Measurements from ENCODE around the gene GHRH.

Gene GHRH

DNA sequence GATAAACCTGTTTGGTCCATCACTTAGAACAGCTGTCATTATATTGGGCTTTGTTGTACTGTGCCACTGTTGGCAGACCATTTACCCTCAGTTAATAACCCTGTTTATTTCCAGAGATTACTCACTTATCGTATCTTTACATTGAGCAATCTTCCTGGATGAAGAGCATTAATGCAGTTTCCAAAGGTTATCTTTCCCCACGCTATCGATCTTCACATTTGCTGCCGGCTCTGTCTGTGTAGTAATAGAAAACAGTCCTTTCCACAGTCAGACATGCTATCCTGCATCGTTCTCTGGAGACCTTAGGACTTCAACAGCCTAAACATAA is 27.4 kb downstream of the GHRH start:
- Histone ChIP-seq H3K4ac (ENCODE audit: low read depth in 1 of 2, low read length in 2 of 2) (no peak overlapping the region), H4K8ac (ENCODE audit: low read length) (no peak overlapping the region), H3K27me3 (ENCODE audit: control insufficient read depth in 1 of 2, insufficient read depth in 1 of 2, low read length in 2 of 2) (no peaks in the 10 kb centered on the region), H3K4me1 (ENCODE audit: control insufficient read depth, insufficient read depth, low read depth, low read length) (no peaks in the 10 kb centered on the region), H2BK5ac (ENCODE audit: low read depth, low read length, poor library complexity, severe bottlenecking) (no peak overlapping the region), H2BK12ac (ENCODE audit: low read length in 2 of 2) (no peak overlapping the region), H3K14ac (ENCODE audit: low read length in 2 of 2) (no peak overlapping the region), H2BK15ac (ENCODE audit: low read depth, poor library complexity, severe bottlenecking) (no peak overlapping the region), H2BK120ac (ENCODE audit: low read depth, low read length) (no peak overlapping the region), H3K23ac (ENCODE audit: low read length in 2 of 2) (no peak overlapping the region), H2AK5ac (ENCODE audit: low read length, severe bottlenecking) (no peak overlapping the region), H3K79me1 (replicated peaks; ENCODE audit: low read length, poor library complexity, severe bottlenecking) (peaks cover 18% of the 10 kb centered on the region), H3K36me3 (ENCODE audit: control insufficient read depth in 1 of 2, insufficient read depth in 2 of 2, low read depth in 1 of 2, low read length in 2 of 2) (peaks cover 52 to 98% of the 10 kb centered on the region in 2 experiments), H2AFZ (ENCODE audit: low read depth, low read length) (no peak overlapping the region), H3K9ac (ENCODE audit: low read length) (no peak overlapping the region), H3K18ac (ENCODE audit: low read depth in 1 of 2, low read length in 2 of 2) (no peak overlapping the region), H3K4me3 (ENCODE audit: insufficient read depth in 1 of 2, low read depth in 1 of 2, low read length in 2 of 2) (no peak overlapping the region), H3K27ac (ENCODE audit: low read length, poor library complexity, severe bottlenecking) (no peak overlapping the region), H3K4me2 (ENCODE audit: low read length, poor library complexity, severe bottlenecking) (no peak overlapping the region), H4K91ac (ENCODE audit: low read length) (no peak overlapping the region), H3K9me3 (ENCODE audit: control insufficient read depth, low read length) (no peaks in the 10 kb centered on the region)
- no peak for DNase-seq
- WGBS: 94% methylated on average over 5 of the region's 5 CpGs

DNA sequence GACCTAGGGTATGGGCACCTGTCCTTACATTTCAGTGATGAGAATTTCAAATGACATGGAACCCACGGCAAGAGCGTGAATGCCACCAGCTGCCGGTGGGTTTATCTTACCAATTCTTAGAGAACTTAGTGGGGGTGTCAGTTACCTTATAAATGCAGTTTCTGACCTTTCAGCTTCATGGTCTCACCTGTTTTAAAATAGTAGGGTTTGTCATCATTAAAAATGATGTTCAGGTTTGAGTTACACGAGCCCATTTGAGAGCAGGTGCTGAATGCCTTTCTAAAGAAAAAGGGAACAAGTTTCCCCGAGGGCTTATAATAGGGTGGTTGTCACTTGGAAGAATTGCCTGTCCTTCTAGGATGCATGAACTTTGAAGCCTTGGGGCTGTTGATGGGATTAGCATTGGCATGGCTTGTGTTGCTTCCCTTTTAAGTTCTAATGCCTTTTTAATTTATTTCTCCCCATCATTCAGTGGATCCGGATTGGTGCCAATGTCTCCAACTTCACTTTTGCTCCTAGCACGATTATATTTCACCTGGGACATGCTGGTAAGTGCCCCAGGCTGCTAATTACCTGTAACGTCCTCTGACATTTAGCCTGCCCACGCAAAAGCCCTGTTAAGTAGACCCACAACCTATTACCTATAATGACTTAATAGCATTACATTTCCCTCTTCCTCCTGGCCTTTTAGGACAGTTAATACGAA is 27.9 kb downstream of the GHRH start:
- Histone ChIP-seq H2AK5ac (ENCODE audit: low read length, severe bottlenecking) (no peak overlapping the region), H3K18ac (ENCODE audit: low read depth in 1 of 2, low read length in 2 of 2) (no peak overlapping the region), H3K27ac (ENCODE audit: low read length, poor library complexity, severe bottlenecking) (no peak overlapping the region), H2BK5ac (ENCODE audit: low read depth, low read length, poor library complexity, severe bottlenecking) (no peak overlapping the region), H2BK15ac (ENCODE audit: low read depth, poor library complexity, severe bottlenecking) (no peak overlapping the region), H3K4me2 (ENCODE audit: low read length, poor library complexity, severe bottlenecking) (no peak overlapping the region), H3K14ac (ENCODE audit: low read length in 2 of 2) (no peak overlapping the region), H2AFZ (ENCODE audit: low read depth, low read length) (no peak overlapping the region), H3K9me3 (ENCODE audit: control insufficient read depth, low read length) (no peaks in the 10 kb centered on the region), H3K23ac (ENCODE audit: low read length in 2 of 2) (no peak overlapping the region), H2BK12ac (ENCODE audit: low read length in 2 of 2) (no peak overlapping the region), H3K4me1 (ENCODE audit: control insufficient read depth, insufficient read depth, low read depth, low read length) (no peaks in the 10 kb centered on the region), H4K91ac (ENCODE audit: low read length) (no peak overlapping the region), H4K8ac (ENCODE audit: low read length) (no peak overlapping the region), H3K4me3 (ENCODE audit: insufficient read depth in 1 of 2, low read depth in 1 of 2, low read length in 2 of 2) (no peak overlapping the region), H2BK120ac (ENCODE audit: low read depth, low read length) (no peak overlapping the region), H3K79me1 (replicated peaks; ENCODE audit: low read length, poor library complexity, severe bottlenecking) (peaks cover 21% of the 10 kb centered on the region), H3K4ac (ENCODE audit: low read depth in 1 of 2, low read length in 2 of 2) (no peak overlapping the region), H3K27me3 (ENCODE audit: control insufficient read depth in 1 of 2, insufficient read depth in 1 of 2, low read length in 2 of 2) (no peaks in the 10 kb centered on the region), H3K9ac (ENCODE audit: low read length) (no peak overlapping the region), H3K36me3 (ENCODE audit: control insufficient read depth in 1 of 2, insufficient read depth in 2 of 2, low read depth in 1 of 2, low read length in 2 of 2) (peaks cover 56 to 98% of the 10 kb centered on the region in 2 experiments)
- 95% methylated on average over 10 of the region's 10 CpGs for WGBS
- no peak for DNase-seq

GRCh38 chr20:37231947-37232630 is 29.5 kb downstream of the GHRH start:
- Histone ChIP-seq H3K79me1 (replicated peaks; ENCODE audit: low read length, poor library complexity, severe bottlenecking) (peaks cover 26% of the 10 kb centered on the region), H3K14ac (ENCODE audit: low read length in 2 of 2) (no peak overlapping the region), H4K91ac (ENCODE audit: low read length) (no peak overlapping the region), H2AK5ac (ENCODE audit: low read length, severe bottlenecking) (no peak overlapping the region), H3K4me1 (ENCODE audit: control insufficient read depth, insufficient read depth, low read depth, low read length) (no peaks in the 10 kb centered on the region), H3K4me3 (ENCODE audit: insufficient read depth in 1 of 2, low read depth in 1 of 2, low read length in 2 of 2) (no peak overlapping the region), H3K4ac (ENCODE audit: low read depth in 1 of 2, low read length in 2 of 2) (no peak overlapping the region), H2BK5ac (ENCODE audit: low read depth, low read length, poor library complexity, severe bottlenecking) (no peak overlapping the region), H3K27me3 (ENCODE audit: control insufficient read depth in 1 of 2, insufficient read depth in 1 of 2, low read length in 2 of 2) (no peaks in the 10 kb centered on the region), H2BK120ac (ENCODE audit: low read depth, low read length) (no peak overlapping the region), H4K8ac (ENCODE audit: low read length) (no peak overlapping the region), H2AFZ (ENCODE audit: low read depth, low read length) (no peak overlapping the region), H3K27ac (ENCODE audit: low read length, poor library complexity, severe bottlenecking) (no peak overlapping the region), H3K9ac (ENCODE audit: low read length) (no peak overlapping the region), H3K36me3 (ENCODE audit: control insufficient read depth in 1 of 2, insufficient read depth in 2 of 2, low read depth in 1 of 2, low read length in 2 of 2) (peaks cover 49 to 98% of the 10 kb centered on the region in 2 experiments), H3K23ac (ENCODE audit: low read length in 2 of 2) (no peak overlapping the region), H3K18ac (ENCODE audit: low read depth in 1 of 2, low read length in 2 of 2) (no peak overlapping the region), H3K9me3 (ENCODE audit: control insufficient read depth, low read length) (no peaks in the 10 kb centered on the region), H3K4me2 (ENCODE audit: low read length, poor library complexity, severe bottlenecking) (no peak overlapping the region), H2BK15ac (ENCODE audit: low read depth, poor library complexity, severe bottlenecking) (no peak overlapping the region), H2BK12ac (ENCODE audit: low read length in 2 of 2) (no peak overlapping the region)
- WGBS: 97% methylated on average over 13 of the region's 13 CpGs
- DNase-seq: no peak

DNA sequence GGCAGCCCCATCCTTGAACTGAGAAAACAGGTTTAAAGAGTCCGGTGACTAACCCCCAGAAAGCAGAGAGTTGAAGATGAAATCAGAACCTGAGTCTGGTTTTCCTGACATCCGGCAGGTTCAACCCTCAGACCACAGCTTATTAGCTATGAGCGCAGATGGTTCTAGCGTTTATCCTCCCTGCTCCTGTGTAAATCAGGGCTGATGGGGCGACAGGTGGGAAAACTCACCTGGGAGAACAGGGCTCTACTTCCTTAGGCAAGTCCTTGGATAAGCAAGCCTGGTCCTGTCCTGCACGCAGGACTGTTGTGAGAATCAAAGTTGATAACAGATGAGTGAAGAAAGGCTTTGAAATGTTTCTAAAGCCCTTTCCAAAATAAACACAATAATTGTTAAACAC is 31.4 kb downstream of the GHRH start:
- Histone ChIP-seq H3K36me3 (ENCODE audit: control insufficient read depth in 1 of 2, insufficient read depth in 2 of 2, low read depth in 1 of 2, low read length in 2 of 2) (peaks cover 55 to 99% of the 10 kb centered on the region in 2 experiments), H3K4me2 (ENCODE audit: low read length, poor library complexity, severe bottlenecking) (no peak overlapping the region), H2BK5ac (ENCODE audit: low read depth, low read length, poor library complexity, severe bottlenecking) (no peak overlapping the region), H3K27me3 (ENCODE audit: control insufficient read depth in 1 of 2, insufficient read depth in 1 of 2, low read length in 2 of 2) (no peaks in the 10 kb centered on the region), H3K4ac (ENCODE audit: low read depth in 1 of 2, low read length in 2 of 2) (no peak overlapping the region), H3K4me1 (ENCODE audit: control insufficient read depth, insufficient read depth, low read depth, low read length) (no peaks in the 10 kb centered on the region), H3K27ac (ENCODE audit: low read length, poor library complexity, severe bottlenecking) (no peak overlapping the region), H4K8ac (ENCODE audit: low read length) (no peak overlapping the region), H3K14ac (ENCODE audit: low read length in 2 of 2) (no peak overlapping the region), H2AFZ (ENCODE audit: low read depth, low read length) (no peak overlapping the region), H2BK120ac (ENCODE audit: low read depth, low read length) (no peak overlapping the region), H3K4me3 (ENCODE audit: insufficient read depth in 1 of 2, low read depth in 1 of 2, low read length in 2 of 2) (no peak overlapping the region), H3K9me3 (ENCODE audit: control insufficient read depth, low read length) (no peaks in the 10 kb centered on the region), H4K91ac (ENCODE audit: low read length) (no peak overlapping the region), H3K9ac (ENCODE audit: low read length) (no peak overlapping the region), H2BK15ac (ENCODE audit: low read depth, poor library complexity, severe bottlenecking) (no peak overlapping the region), H3K79me1 (replicated peaks; ENCODE audit: low read length, poor library complexity, severe bottlenecking) (peaks cover 32% of the 10 kb centered on the region), H3K23ac (ENCODE audit: low read length in 2 of 2) (no peak overlapping the region), H3K18ac (ENCODE audit: low read depth in 1 of 2, low read length in 2 of 2) (no peak overlapping the region), H2BK12ac (ENCODE audit: low read length in 2 of 2) (no peak overlapping the region), H2AK5ac (ENCODE audit: low read length, severe bottlenecking) (no peak overlapping the region)
- 100% methylated on average over 6 of the region's 6 CpGs for WGBS
- no peak for DNase-seq

Data from mesenchymal stem cell (in vitro differentiated cells and primary cell).